A549 treated with RU486 at 1 μM for 4 hours (cell line): ENCODE results near the gene SHFL. TPM values are rescaled to one million over a fixed set of nuclear protein-coding genes. Genes with fewer than 3 reads are reported as not detected.

Experiments
- total RNA-seq: library from RNA; stranded (reverse); fragments of 200-300 nt; extraction: Qiagen RNA extraction; gene quantifications from 5 replicates; pipeline ENCODE4 v1.2.3, GENCODE V29; 2022; ENCODE audit warnings: low read depth

Gene SHFL
- 6.0 to 9.3 TPM (median 8.2 TPM) in 5 replicates for total RNA-seq

GRCh38 chr19:10085641-10086590 lies at the start of gene SHFL:
Gene SHFL (plus strand): TSS chr19:10086317. CDS start chr19:10086428, 111 bp downstream.

DNA sequence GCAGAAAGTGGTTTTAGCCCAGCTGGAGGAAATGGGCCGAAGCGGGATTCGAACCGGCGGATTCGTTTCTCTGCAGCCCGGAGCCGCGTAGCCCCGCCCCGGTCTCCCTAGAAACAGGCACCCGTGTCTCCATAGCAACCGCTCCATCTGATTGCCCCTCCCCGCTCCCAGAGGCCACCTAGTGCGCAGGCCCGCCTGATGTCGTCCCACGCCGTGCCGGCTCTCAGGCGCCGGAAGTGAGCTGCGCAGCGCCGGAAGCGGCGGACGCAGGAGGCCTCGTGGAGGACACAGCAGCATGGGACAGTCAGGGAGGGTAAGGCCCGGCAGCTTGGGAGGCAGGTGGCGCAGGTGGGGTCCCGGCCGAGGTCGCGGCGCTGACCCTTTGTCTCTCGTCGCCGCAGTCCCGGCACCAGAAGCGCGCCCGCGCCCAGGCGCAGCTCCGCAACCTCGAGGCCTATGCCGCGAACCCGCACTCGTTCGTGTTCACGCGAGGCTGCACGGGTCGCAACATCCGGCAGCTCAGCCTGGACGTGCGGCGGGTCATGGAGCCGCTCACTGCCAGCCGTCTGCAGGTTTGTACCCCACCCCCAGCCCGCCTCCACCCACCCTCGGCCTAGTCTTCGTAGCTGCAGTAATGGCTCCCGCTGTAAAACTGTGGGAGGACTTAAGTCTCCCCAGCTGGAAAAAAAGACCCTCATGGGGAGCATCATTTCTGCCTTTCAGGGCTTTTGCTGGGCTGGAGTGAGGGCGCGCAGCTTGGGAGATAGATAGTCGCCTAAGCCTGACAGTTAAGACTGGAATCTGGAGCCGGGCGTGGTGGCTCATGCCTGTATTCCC lies 20.2 kb downstream of the SHFL start, which contains the start of gene PPAN:
TSS of gene PPAN (plus strand) at position 263 of the 837 bp plus-strand sequence. CDS start at position 296, 33 bp downstream.

DNA sequence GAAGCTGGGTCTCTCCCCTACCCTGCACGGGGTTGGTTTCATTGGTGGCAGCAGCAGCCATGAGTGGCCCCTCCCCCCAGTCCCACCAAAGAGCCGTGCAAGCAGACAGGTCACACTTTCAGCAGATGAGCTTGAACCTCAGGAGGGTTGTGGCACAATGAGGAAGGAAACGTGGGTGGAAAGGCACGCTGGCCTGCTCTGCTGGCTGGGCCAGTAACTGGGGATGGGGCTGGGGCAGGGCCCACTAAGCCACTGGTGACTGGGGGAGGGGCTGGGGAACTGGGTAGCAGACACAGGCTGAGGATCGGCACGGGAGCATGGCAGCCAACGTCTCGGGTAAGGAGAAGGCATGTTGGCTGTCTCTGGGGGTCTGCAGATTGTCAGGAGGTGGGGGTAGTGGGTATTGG lies 25.3 kb downstream of the SHFL start, which contains the start of gene P2RY11:
TSS of gene P2RY11 (plus strand) at position 289 of the 407 bp plus-strand sequence. CDS start at position 318, 29 bp downstream.

Other genes starting within 250 kb of the SHFL start
- 9.2 to 12.4 TPM (median 11.5 TPM) in 5 replicates for gene OLFM2, start 149.8 kb upstream of the SHFL start, total RNA-seq
- gene COL5A3, start 75.8 kb upstream of the SHFL start, total RNA-seq: 3.5 to 5.4 TPM (median 3.6 TPM) in 5 replicates
- gene RDH8, start 72.8 kb upstream of the SHFL start, total RNA-seq: 0.26 to 0.75 TPM (median 0.53 TPM) in 5 replicates
- 0.05 to 0.14 TPM (median 0.12 TPM) in 3 of 5 replicates, not detected in the others for gene ANGPTL6, start 16.4 kb downstream of the SHFL start, total RNA-seq
- gene PPAN, start 20.0 kb downstream of the SHFL start, total RNA-seq: 39.6 to 57.2 TPM (median 57.1 TPM) in 5 replicates
- gene P2RY11, start 25.4 kb downstream of the SHFL start, total RNA-seq: 5.8 to 13.1 TPM (median 7.6 TPM) in 5 replicates
- 161 to 180 TPM (median 166 TPM) in 5 replicates for gene EIF3G, start 33.6 kb downstream of the SHFL start, total RNA-seq
- gene DNMT1, start 108.6 kb downstream of the SHFL start, total RNA-seq: 51.3 to 66.7 TPM (median 64.7 TPM) in 5 replicates
- 0.96 to 1.2 TPM (median 1.2 TPM) in 5 replicates for gene S1PR2, start 145.0 kb downstream of the SHFL start, total RNA-seq
- gene MRPL4, start 165.9 kb downstream of the SHFL start, total RNA-seq: 59.0 to 78.7 TPM (median 77.4 TPM) in 5 replicates
- gene ICAM1, start 184.8 kb downstream of the SHFL start, total RNA-seq: 4.2 to 6.4 TPM (median 5.1 TPM) in 5 replicates
- 0.10 to 0.12 TPM in 2 of 5 replicates, not detected in the others for gene ICAM4, start 200.6 kb downstream of the SHFL start, total RNA-seq
- 0.42 to 1.2 TPM (median 0.78 TPM) in 5 replicates for gene ICAM5, start 203.6 kb downstream of the SHFL start, total RNA-seq
- gene ZGLP1, start 223.5 kb downstream of the SHFL start, total RNA-seq: 1.2 to 4.1 TPM (median 1.8 TPM) in 5 replicates
- gene FDX2, start 229.7 kb downstream of the SHFL start, total RNA-seq: 22.1 to 41.4 TPM (median 33.1 TPM) in 5 replicates
- 19.7 to 31.8 TPM (median 26.2 TPM) in 5 replicates for gene RAVER1, start 247.2 kb downstream of the SHFL start, total RNA-seq